Thoracic aorta (tissue), 2 donors: ENCODE data around the gene AMELY. TPM values are rescaled to one million over a fixed set of nuclear protein-coding genes. Genes with fewer than 3 reads are reported as not detected.
A peak's percentile ranks its signal among the peaks of the same experiment; 100 is the strongest.
"Not testable (repeated sequence)": the region's sequence is repeated elsewhere in the genome, so short reads cannot be mapped to it uniquely, and the experiment has no call there.

ENCODE experiments used
- ATAC-seq: fragments of 150-250 bp; one replicate; pipeline ENCODE4 v1.8.0; 2017; ENCODE audit warnings: low read depth; ENCODE audit not compliant: insufficient number of reproducible peaks, low FRiP score
- DNase-seq: peaks from one replicate; pipeline ENCODE4 v3.0.0-alpha.2; 2020; ENCODE audit warnings: low spot score
- H3K27ac ChIP-seq, 2 donors: fragments of 200-600 bp; sonication (generic); 1 replicate in 1 of 2; 2 replicates in 1 of 2; pipeline ENCODE4 v1.5.1; 2016; ENCODE audit warnings: mild to moderate bottlenecking in 2 of 2, moderate library complexity in 2 of 2
- H3K27me3 ChIP-seq: fragments of 200-600 bp; sonication (generic); replicated peaks from 2 replicates; pipeline ENCODE4 v1.6.0; 2016; ENCODE audit warnings: mild to moderate bottlenecking; ENCODE audit not compliant: insufficient read depth
- H3K36me3 ChIP-seq: fragments of 200-600 bp; sonication (generic); one replicate; pipeline ENCODE4 v1.5.1; 2016
- H3K4me1 ChIP-seq, 2 donors: fragments of 200-600 bp; sonication (generic); 1 replicate in 1 of 2; 2 replicates in 1 of 2; pipeline versions ENCODE4 v1.5.1 to v1.6.0; 2016; ENCODE audit warnings: low read depth in 2 of 2, mild to moderate bottlenecking in 1 of 2; ENCODE audit not compliant: control insufficient read depth in 1 of 2
- H3K4me3 ChIP-seq: fragments of 200-600 bp; sonication (generic); 2 replicates; pipeline ENCODE4 v1.5.1; 2016; ENCODE audit warnings: mild to moderate bottlenecking
- H3K9me3 ChIP-seq: fragments of 200-600 bp; sonication (generic); 2 replicates; pipeline ENCODE4 v1.5.1; 2016
- CTCF ChIP-seq: fragments of 200-600 bp; sonication (generic); IDR thresholded peaks from one replicate; pipeline ENCODE4 v1.5.1; 2019; ENCODE audit warnings: antibody characterized with exemption
- total RNA-seq, 2 donors: library from RNA; depleted of rRNA; stranded (reverse); fragments of >200 nt; gene quantifications; one replicate each; pipeline versions ENCODE4 v1.1.0 to v1.2.3, GENCODE V29; 2016

Gene AMELY
- total RNA-seq, 2 donors from 2014 or later = not detected

- no peaks in the 10 kb centered on the region for H3K36me3 ChIP-seq
- no peak for DNase-seq
- no peaks in the 10 kb centered on the region for H3K4me1 ChIP-seq
- no peaks in the 10 kb centered on the region for H3K27me3 ChIP-seq
- H3K4me3 ChIP-seq = peak within 1 kb of the TSS; percentile 67
- no peaks in the 10 kb centered on the region for H3K9me3 ChIP-seq
- no peak within 1 kb of the TSS for H3K27ac ChIP-seq
- ATAC-seq = no peak
- TF ChIP-seq CTCF = no peak
Observed at GRCh38 chrY:6910372-6911252, 940 bp downstream of the AMELY start, which contains the start of gene TBL1Y. TSS of gene TBL1Y (plus strand) at chrY:6910697. CDS start at chrY:7025085, 114,388 bp downstream.

- no peaks in the 10 kb centered on the region for H3K36me3 ChIP-seq
- H3K27me3 ChIP-seq = no peaks in the 10 kb centered on the region
- TF ChIP-seq CTCF = no peak
- H3K4me1 ChIP-seq = no peaks in the 10 kb centered on the region
- ATAC-seq = no peak
- no peak overlapping the region for H3K27ac ChIP-seq
- DNase-seq = no peak
- no peaks in the 10 kb centered on the region for H3K9me3 ChIP-seq
- peak overlapping the region; percentile 67 for H3K4me3 ChIP-seq
Observed at GRCh38 chrY:6909856-6910255, 1.7 kb downstream of the AMELY start.

- DNase-seq = no peak
- H3K36me3 ChIP-seq = no peaks in the 10 kb centered on the region
- no peaks in the 10 kb centered on the region for H3K9me3 ChIP-seq
- H3K4me3 ChIP-seq = peak overlapping the region; percentile 67
- no peak for ATAC-seq
- H3K4me1 ChIP-seq = no peaks in the 10 kb centered on the region
- H3K27me3 ChIP-seq = no peaks in the 10 kb centered on the region
- no peak overlapping the region for H3K27ac ChIP-seq
- no peak for TF ChIP-seq CTCF
Observed at GRCh38 chrY:6909118-6909521, 2.4 kb downstream of the AMELY start.

- not testable (repeated sequence) for H3K36me3 ChIP-seq, H3K4me3 ChIP-seq, H3K4me1 ChIP-seq, H3K27me3 ChIP-seq, H3K27ac ChIP-seq, H3K9me3 ChIP-seq, ATAC-seq, DNase-seq
Observed at GRCh38 chrY:6908021-6908420, 3.5 kb downstream of the AMELY start.

GRCh38 chrY:6907591-6907990 lies 4.0 kb downstream of the AMELY start:
- Histone ChIP-seq H3K4me3 (no peak overlapping the region), H3K27ac (no peak overlapping the region), H3K36me3 (no peaks in the 10 kb centered on the region), H3K4me1 (no peaks in the 10 kb centered on the region), H3K27me3 (no peaks in the 10 kb centered on the region), H3K9me3 (no peaks in the 10 kb centered on the region)
- ATAC-seq (no peak), DNase-seq (no peak)
- TF ChIP-seq CTCF = no peak

GRCh38 chrY:6902116-6902515 lies 9.4 kb downstream of the AMELY start:
- DNase-seq, H3K36me3 ChIP-seq, H3K4me3 ChIP-seq, H3K4me1 ChIP-seq, H3K27me3 ChIP-seq, H3K9me3 ChIP-seq, ATAC-seq, H3K27ac ChIP-seq: not testable (repeated sequence)
